Prostate gland (tissue), 2 donors: ENCODE data around the gene KLK11. TPM values are rescaled to one million over a fixed set of nuclear protein-coding genes. Genes with fewer than 3 reads are reported as not detected.
A peak's percentile ranks its signal among the peaks of the same experiment; 100 is the strongest.

ENCODE experiments used
- DNase-seq: peaks from one replicate; pipeline ENCODE4 v3.0.0-alpha.2; 2019; ENCODE audit warnings: low spot score
- H3K27ac ChIP-seq, 2 donors: fragments of 200-600 bp; sonication (generic); 2 replicates each; pipeline ENCODE4 v1.5.1; 2017 to 2019
- H3K27me3 ChIP-seq: fragments of 200-600 bp; sonication (generic); replicated peaks from 2 replicates; pipeline ENCODE4 v1.5.1; 2019; ENCODE audit not compliant: insufficient read depth
- H3K36me3 ChIP-seq, 2 donors: fragments of 200-600 bp; sonication (generic); 1 replicate in 1 of 2; 2 replicates in 1 of 2; pipeline versions ENCODE4 v1.5.1 to v1.8.1; 2017 to 2019
- H3K4me1 ChIP-seq: fragments of 200-600 bp; sonication (generic); replicated peaks from 2 replicates; pipeline ENCODE4 v1.5.1; 2019
- H3K4me3 ChIP-seq, 2 donors: fragments of 200-600 bp; sonication (generic); 2 replicates each; pipeline ENCODE4 v1.5.1; 2017 to 2019
- H3K9me3 ChIP-seq: fragments of 200-600 bp; sonication (generic); 2 replicates; pipeline ENCODE4 v1.5.1; 2017
- POLR2A ChIP-seq: fragments of 450-650 bp; IDR thresholded peaks from one replicate; pipeline ENCODE4 v1.6.1; 2016; ENCODE audit warnings: antibody characterized with exemption, mild to moderate bottlenecking
- POLR2AphosphoS5 ChIP-seq: sonication (generic); formaldehyde crosslinking; IDR thresholded peaks from one replicate; pipeline ENCODE4 v1.6.1; 2017; ENCODE audit warnings: antibody characterized with exemption
- WGBS: methylation state at CpG from one replicate; pipeline ENCODE4 v1.1.5; 2018; 5-methylcytosine and 5-hydroxymethylcytosine counted together
- intact Hi-C: fragments of 100-400 bp; cut with DNase I; formaldehyde crosslinking; loops from one replicate; pipeline ENCODE4 v1.14.2; 2022
- total RNA-seq, 2 donors: library from RNA; depleted of rRNA; stranded (reverse); fragments of >200 nt; gene quantifications; one replicate each; pipeline ENCODE4 v1.1.0, GENCODE V29; 2016
- TF ChIP-seq, protein P1 (sequence below), 4 experiments: fragments of 200-600 bp in 2 of 4; fragments of 450-650 bp in 2 of 4; sonication (generic) in 2 of 4; IDR thresholded peaks; 1 replicate in 3 of 4; 2 replicates in 1 of 4; pipeline ENCODE4 v1.5.1; 2016 to 2019; ENCODE audit warnings: antibody characterized with exemption in 4 of 4, mild to moderate bottlenecking in 2 of 4, moderate library complexity in 2 of 4

Gene KLK11
- total RNA-seq, 2 donors from 2014 or later = 67.7 to 315 TPM

DNA sequence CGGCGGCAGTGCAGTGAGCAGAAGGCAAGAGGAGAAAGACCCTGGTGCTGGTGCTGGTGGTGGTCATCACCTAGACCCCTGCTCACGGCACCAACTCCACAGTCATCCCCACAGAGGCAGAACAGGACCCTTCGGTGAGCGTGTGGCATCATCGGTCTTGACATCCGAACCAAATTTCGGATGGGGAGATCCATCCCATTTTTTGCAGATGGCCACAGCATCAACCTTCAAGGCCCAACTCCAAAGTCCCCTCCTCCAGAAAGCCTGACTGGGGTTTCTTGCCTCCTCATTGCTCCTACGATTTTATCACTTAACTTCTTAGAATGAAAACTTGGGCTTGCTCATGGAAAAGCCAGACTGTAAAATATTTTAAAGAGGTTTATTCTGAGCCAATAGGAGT, 17.1 kb upstream of the KLK11 start:
- H3K4me1 ChIP-seq = no peaks in the 10 kb centered on the region
- no peaks in the 10 kb centered on the region for H3K36me3 ChIP-seq
- H3K27ac ChIP-seq = no peak overlapping the region
- intact Hi-C loops = no loop called here
- H3K27me3 ChIP-seq = no peaks in the 10 kb centered on the region
- 85% methylated on average over 9 of the region's 9 CpGs for WGBS
- TF ChIP-seq POLR2AphosphoS5 = no peak
- TF ChIP-seq, protein P1, sequence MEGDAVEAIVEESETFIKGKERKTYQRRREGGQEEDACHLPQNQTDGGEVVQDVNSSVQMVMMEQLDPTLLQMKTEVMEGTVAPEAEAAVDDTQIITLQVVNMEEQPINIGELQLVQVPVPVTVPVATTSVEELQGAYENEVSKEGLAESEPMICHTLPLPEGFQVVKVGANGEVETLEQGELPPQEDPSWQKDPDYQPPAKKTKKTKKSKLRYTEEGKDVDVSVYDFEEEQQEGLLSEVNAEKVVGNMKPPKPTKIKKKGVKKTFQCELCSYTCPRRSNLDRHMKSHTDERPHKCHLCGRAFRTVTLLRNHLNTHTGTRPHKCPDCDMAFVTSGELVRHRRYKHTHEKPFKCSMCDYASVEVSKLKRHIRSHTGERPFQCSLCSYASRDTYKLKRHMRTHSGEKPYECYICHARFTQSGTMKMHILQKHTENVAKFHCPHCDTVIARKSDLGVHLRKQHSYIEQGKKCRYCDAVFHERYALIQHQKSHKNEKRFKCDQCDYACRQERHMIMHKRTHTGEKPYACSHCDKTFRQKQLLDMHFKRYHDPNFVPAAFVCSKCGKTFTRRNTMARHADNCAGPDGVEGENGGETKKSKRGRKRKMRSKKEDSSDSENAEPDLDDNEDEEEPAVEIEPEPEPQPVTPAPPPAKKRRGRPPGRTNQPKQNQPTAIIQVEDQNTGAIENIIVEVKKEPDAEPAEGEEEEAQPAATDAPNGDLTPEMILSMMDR (IDR thresholded peaks at IDR 0.05) = no peak
- TF ChIP-seq POLR2A = no peak
- H3K9me3 ChIP-seq = no peaks in the 10 kb centered on the region
- no peak for DNase-seq
- no peak overlapping the region for H3K4me3 ChIP-seq

DNA sequence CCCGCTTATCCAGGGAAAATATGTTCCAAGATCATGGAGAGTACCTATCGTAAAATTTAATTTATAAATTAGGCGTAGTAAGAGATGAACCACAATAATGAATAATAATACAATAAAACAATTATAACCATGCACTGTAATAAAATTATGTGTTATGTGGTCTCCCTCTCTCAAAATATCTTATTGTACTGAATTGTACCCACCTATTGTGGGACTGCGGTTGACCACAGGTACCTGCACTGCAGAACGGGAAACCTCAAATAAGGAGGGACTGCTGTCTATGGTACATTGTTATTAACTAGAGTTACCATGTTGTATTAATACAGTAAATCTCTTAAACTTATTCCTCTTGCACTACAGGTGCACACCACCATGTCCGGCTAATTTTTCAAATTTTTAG, 13.7 kb upstream of the KLK11 start:
- H3K4me1 ChIP-seq = no peaks in the 10 kb centered on the region
- no peak overlapping the region for H3K27ac ChIP-seq
- no peaks in the 10 kb centered on the region for H3K27me3 ChIP-seq
- no peaks in the 10 kb centered on the region for H3K36me3 ChIP-seq
- H3K9me3 ChIP-seq = no peaks in the 10 kb centered on the region
- DNase-seq = no peak
- H3K4me3 ChIP-seq = no peak overlapping the region
- TF ChIP-seq POLR2A (no peak), POLR2AphosphoS5 (no peak)
- TF ChIP-seq, protein P1 (IDR thresholded peaks at IDR 0.05) = no peak
- intact Hi-C loops = no loop called here
- 94% methylated on average over 6 of the region's 6 CpGs for WGBS

DNA sequence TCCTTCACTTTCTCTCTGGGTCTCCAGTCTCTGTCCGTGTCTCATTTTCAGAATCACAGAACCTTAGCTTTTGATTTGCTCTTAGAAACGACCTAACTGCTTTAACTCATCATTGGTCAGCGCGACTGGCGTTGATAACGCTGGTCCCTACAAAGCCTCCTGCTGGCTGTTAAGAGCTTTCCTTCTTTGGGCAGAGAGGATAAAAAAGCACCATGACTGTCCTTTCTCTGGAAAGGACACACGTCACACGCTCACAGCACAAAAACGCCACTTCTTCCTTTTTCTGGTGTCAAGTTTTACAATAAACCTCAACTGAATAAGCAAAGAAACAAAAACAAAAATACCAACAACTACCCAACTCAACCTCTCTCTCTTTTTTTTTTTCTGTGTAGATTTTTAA, 10.1 kb upstream of the KLK11 start:
- TF ChIP-seq POLR2A (no peak), POLR2AphosphoS5 (no peak)
- TF ChIP-seq, protein P1 (IDR thresholded peaks at IDR 0.05) = no peak
- H3K9me3 ChIP-seq = no peaks in the 10 kb centered on the region
- no peaks in the 10 kb centered on the region for H3K36me3 ChIP-seq
- no peaks in the 10 kb centered on the region for H3K27me3 ChIP-seq
- no peak for DNase-seq
- H3K27ac ChIP-seq = no peak overlapping the region
- H3K4me1 ChIP-seq = no peaks in the 10 kb centered on the region
- H3K4me3 ChIP-seq = no peak overlapping the region
- intact Hi-C loops = no loop called here
- 71% methylated on average over 9 of the region's 9 CpGs for WGBS

DNA sequence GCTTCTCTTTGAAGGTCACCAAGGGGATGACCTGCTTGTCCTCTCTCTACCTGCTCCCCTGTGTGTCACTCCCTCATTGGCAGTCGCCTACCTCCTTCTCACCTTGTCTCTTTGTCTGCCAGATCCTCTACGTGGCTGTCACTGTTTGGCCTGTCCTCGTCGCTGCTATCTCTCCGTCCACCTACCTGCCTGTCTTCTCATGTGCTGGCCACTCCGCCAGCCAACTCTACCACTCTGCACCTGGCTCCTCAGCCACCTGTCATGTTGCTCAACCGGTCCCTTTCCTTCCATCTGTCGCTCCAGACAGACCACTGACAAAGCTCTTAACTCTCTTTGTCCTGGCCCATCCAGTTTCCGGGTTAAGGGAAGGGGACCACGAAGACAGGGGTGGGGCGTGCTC, 8.3 kb upstream of the KLK11 start, which contains the start of gene KLK12:
KLK12 (minus strand) TSS at position 299 of the 400 bp plus-strand sequence. CDS start 381 bp downstream, outside the sequence.
- Histone ChIP-seq H3K4me3 (no peak within 1 kb of the TSS), H3K9me3 (no peaks in the 10 kb centered on the region), H3K27ac (no peak within 1 kb of the TSS), H3K27me3 (no peaks in the 10 kb centered on the region), H3K4me1 (no peaks in the 10 kb centered on the region), H3K36me3 (no peaks in the 10 kb centered on the region)
- TF ChIP-seq POLR2A = no peak
- peak; percentile 34 for TF ChIP-seq POLR2AphosphoS5
- intact Hi-C loops = no loop called here
- 24% methylated on average over 11 of the region's 11 CpGs for WGBS
- peak; percentile 42 for DNase-seq

DNA sequence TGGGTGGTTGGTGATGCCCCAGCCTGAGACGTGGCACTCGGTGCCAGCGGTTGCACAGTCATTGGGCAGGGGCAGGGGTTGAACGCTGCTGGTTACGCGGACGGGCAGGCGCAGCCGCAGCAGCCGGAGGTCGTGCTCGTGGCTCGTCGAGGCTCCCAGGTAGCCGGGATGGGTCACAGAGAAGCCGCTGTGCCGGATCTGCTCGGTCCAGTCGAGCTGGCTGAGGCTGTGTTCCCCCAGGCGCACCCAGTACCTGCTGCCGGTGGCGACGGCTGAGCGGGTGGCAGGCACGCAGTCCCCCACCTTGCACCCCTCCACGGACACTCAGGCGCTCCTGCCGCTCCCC, 5.4 kb upstream of the KLK11 start:
- intact Hi-C loops = no loop called here
- Histone ChIP-seq H3K4me3 (no peak overlapping the region), H3K27ac (no peak overlapping the region), H3K9me3 (no peaks in the 10 kb centered on the region), H3K4me1 (no peaks in the 10 kb centered on the region), H3K27me3 (no peaks in the 10 kb centered on the region), H3K36me3 (no peaks in the 10 kb centered on the region)
- DNase-seq = no peak
- TF ChIP-seq POLR2A (no peak), POLR2AphosphoS5 (no peak)
- TF ChIP-seq, protein P1 (IDR thresholded peaks at IDR 0.05) = no peak
- 93% methylated on average over 21 of the region's 28 CpGs for WGBS
